HUES48 (cell line): ENCODE measurements around the gene MASP2.
"Not testable (repeated sequence)": the region's sequence is repeated elsewhere in the genome, so short reads cannot be mapped to it uniquely, and the experiment has no call there.

Source experiments
- H3K27ac ChIP-seq: one replicate; pipeline ENCODE4 v1.7.0; 2013; ENCODE audit warnings: low read depth, low read length, inconsistent platforms
- H3K27me3 ChIP-seq: 2 replicates; pipeline ENCODE4 v1.6.1; 2013; ENCODE audit warnings: mild to moderate bottlenecking, low read length; ENCODE audit not compliant: control insufficient read depth, insufficient read depth
- H3K36me3 ChIP-seq: 2 replicates; pipeline ENCODE4 v1.6.1; 2013; ENCODE audit warnings: low read length; ENCODE audit not compliant: control insufficient read depth, insufficient read depth
- H3K4me1 ChIP-seq: 2 replicates; pipeline ENCODE4 v1.6.1; 2013; ENCODE audit warnings: mild to moderate bottlenecking, low read length; ENCODE audit not compliant: control insufficient read depth, insufficient read depth
- H3K4me3 ChIP-seq: 2 replicates; pipeline ENCODE4 v1.5.1; 2013; ENCODE audit warnings: mild to moderate bottlenecking, low read depth, low read length
- H3K9ac ChIP-seq: 2 replicates; pipeline ENCODE4 v1.6.1; 2013; ENCODE audit warnings: mild to moderate bottlenecking, low read depth, low read length, moderate library complexity
- H3K9me3 ChIP-seq: 2 replicates; pipeline ENCODE4 v1.6.1; 2013; ENCODE audit warnings: low read length; ENCODE audit not compliant: control insufficient read depth, insufficient read depth

Gene MASP2

GRCh38 chr1:11065796-11066195 is 18.8 kb upstream of the MASP2 start:
- Histone ChIP-seq H3K9me3 (no peaks in the 10 kb centered on the region), H3K9ac (no peak overlapping the region), H3K36me3 (peaks cover 65% of the 10 kb centered on the region), H3K4me3 (no peak overlapping the region), H3K27ac (no peak overlapping the region), H3K4me1 (peaks cover 2% of the 10 kb centered on the region; the same call in 1 of the 2 replicates), H3K27me3 (no peaks in the 10 kb centered on the region)

GRCh38 chr1:11064942-11065341 is 17.9 kb upstream of the MASP2 start:
- no peak overlapping the region for H3K9ac ChIP-seq
- peaks cover 3% of the 10 kb centered on the region; the same call in 1 of the 2 replicates for H3K4me1 ChIP-seq
- H3K9me3 ChIP-seq = no peaks in the 10 kb centered on the region
- no peak overlapping the region for H3K4me3 ChIP-seq
- no peaks in the 10 kb centered on the region for H3K27me3 ChIP-seq
- H3K36me3 ChIP-seq = peaks cover 57% of the 10 kb centered on the region
- no peak overlapping the region for H3K27ac ChIP-seq

GRCh38 chr1:11063937-11064537 is 17.0 kb upstream of the MASP2 start:
- H3K27ac ChIP-seq, H3K4me3 ChIP-seq, H3K4me1 ChIP-seq, H3K9me3 ChIP-seq, H3K27me3 ChIP-seq, H3K9ac ChIP-seq: not testable (repeated sequence)
- H3K36me3 ChIP-seq = peaks cover 48% of the 10 kb centered on the region

- Histone ChIP-seq H3K27ac (no peak overlapping the region), H3K27me3 (no peaks in the 10 kb centered on the region), H3K9ac (no peak overlapping the region), H3K36me3 (peaks cover 39% of the 10 kb centered on the region), H3K4me1 (peaks cover 3% of the 10 kb centered on the region; the same call in 1 of the 2 replicates), H3K4me3 (no peak overlapping the region), H3K9me3 (no peaks in the 10 kb centered on the region)
Observed at GRCh38 chr1:11062965-11063401, 15.9 kb upstream of the MASP2 start.

GRCh38 chr1:11061652-11062365 is 14.8 kb upstream of the MASP2 start:
- no peak overlapping the region for H3K9ac ChIP-seq

GRCh38 chr1:11059968-11060830 is 13.2 kb upstream of the MASP2 start, which contains the start of gene SRM:
TSS of gene SRM (minus strand) at chr1:11060018. CDS start at chr1:11059943, 75 bp downstream.
- Histone ChIP-seq H3K36me3 (peaks cover 36% of the 10 kb centered on the region), H3K4me3 (peak within 1 kb of the TSS; percentile 87), H3K4me1 (peaks cover 3% of the 10 kb centered on the region; the same call in 1 of the 2 replicates), H3K9ac (peak within 1 kb of the TSS; percentile 84), H3K27ac (peak within 1 kb of the TSS; percentile 81), H3K27me3 (no peaks in the 10 kb centered on the region), H3K9me3 (no peaks in the 10 kb centered on the region)

More at GRCh38 chr1:11061652-11062365, 14.8 kb upstream of the MASP2 start:
- Histone ChIP-seq H3K27ac (no peak overlapping the region), H3K4me1 (peaks cover 3% of the 10 kb centered on the region; the same call in 1 of the 2 replicates), H3K9me3 (no peaks in the 10 kb centered on the region), H3K4me3 (no peak overlapping the region), H3K27me3 (no peaks in the 10 kb centered on the region), H3K36me3 (peaks cover 42% of the 10 kb centered on the region)

GRCh38 chr1:11059155-11059967 is 12.3 kb upstream of the MASP2 start:
- Histone ChIP-seq H3K9me3 (no peaks in the 10 kb centered on the region), H3K4me3 (peak overlapping the region; percentile 84), H3K27ac (peak overlapping the region; percentile 59), H3K27me3 (no peaks in the 10 kb centered on the region), H3K36me3 (peaks cover 34% of the 10 kb centered on the region), H3K4me1 (peaks cover 3% of the 10 kb centered on the region; the same call in 1 of the 2 replicates), H3K9ac (peak overlapping the region; percentile 69)

GRCh38 chr1:11058595-11059154 is 11.6 kb upstream of the MASP2 start:
- peaks cover 36% of the 10 kb centered on the region for H3K36me3 ChIP-seq

GRCh38 chr1:11058026-11058425 is 11.0 kb upstream of the MASP2 start:
- Histone ChIP-seq H3K9ac (no peak overlapping the region), H3K27ac (no peak overlapping the region), H3K27me3 (no peaks in the 10 kb centered on the region), H3K4me1 (peaks cover 10% of the 10 kb centered on the region), H3K9me3 (no peaks in the 10 kb centered on the region), H3K4me3 (no peak overlapping the region), H3K36me3 (peaks cover 31% of the 10 kb centered on the region)

More at GRCh38 chr1:11058595-11059154, 11.6 kb upstream of the MASP2 start:
- Histone ChIP-seq H3K9me3 (no peaks in the 10 kb centered on the region), H3K4me3 (peak overlapping the region; percentile 84), H3K9ac (peak overlapping the region; percentile 69; the same call in 1 of the 2 replicates), H3K4me1 (peaks cover 3% of the 10 kb centered on the region), H3K27ac (no peak overlapping the region), H3K27me3 (no peaks in the 10 kb centered on the region)

- peaks cover 28% of the 10 kb centered on the region for H3K36me3 ChIP-seq
- no peak overlapping the region for H3K9ac ChIP-seq
- H3K4me1 ChIP-seq = peaks cover 14% of the 10 kb centered on the region
- no peaks in the 10 kb centered on the region for H3K27me3 ChIP-seq
- no peak overlapping the region for H3K4me3 ChIP-seq
- H3K9me3 ChIP-seq = no peaks in the 10 kb centered on the region
- no peak overlapping the region for H3K27ac ChIP-seq
Observed at GRCh38 chr1:11057477-11057876, 10.4 kb upstream of the MASP2 start.
